ENCODE data around the gene IL17RA.

DNA sequence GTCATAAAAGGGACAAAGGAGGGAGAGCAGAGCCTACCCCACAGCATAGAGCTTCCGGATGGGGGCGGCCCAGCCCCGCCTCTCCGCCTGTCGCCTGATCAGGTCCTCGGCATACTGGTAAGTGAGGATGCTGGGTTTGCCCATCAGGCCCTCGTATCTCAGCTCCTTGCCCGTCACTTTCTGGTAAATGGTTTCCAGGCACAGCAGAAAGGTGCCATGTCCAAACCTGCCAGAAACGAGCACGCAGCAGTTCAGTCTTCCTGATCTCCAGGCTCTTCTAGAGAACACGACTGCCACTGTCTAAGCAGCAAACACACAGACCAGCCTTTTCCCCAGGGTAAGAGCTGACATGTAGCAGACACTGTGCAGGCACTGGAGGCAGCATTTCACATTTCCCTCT is 53.7 kb downstream of the IL17RA start:
- TF ChIP-seq POLR2A (IDR thresholded peaks at IDR 0.05), result no peak
- TF ChIP-seq, protein P1, sequence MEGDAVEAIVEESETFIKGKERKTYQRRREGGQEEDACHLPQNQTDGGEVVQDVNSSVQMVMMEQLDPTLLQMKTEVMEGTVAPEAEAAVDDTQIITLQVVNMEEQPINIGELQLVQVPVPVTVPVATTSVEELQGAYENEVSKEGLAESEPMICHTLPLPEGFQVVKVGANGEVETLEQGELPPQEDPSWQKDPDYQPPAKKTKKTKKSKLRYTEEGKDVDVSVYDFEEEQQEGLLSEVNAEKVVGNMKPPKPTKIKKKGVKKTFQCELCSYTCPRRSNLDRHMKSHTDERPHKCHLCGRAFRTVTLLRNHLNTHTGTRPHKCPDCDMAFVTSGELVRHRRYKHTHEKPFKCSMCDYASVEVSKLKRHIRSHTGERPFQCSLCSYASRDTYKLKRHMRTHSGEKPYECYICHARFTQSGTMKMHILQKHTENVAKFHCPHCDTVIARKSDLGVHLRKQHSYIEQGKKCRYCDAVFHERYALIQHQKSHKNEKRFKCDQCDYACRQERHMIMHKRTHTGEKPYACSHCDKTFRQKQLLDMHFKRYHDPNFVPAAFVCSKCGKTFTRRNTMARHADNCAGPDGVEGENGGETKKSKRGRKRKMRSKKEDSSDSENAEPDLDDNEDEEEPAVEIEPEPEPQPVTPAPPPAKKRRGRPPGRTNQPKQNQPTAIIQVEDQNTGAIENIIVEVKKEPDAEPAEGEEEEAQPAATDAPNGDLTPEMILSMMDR (IDR thresholded peaks at IDR 0.05), result no peak
